HG02759 (cell line): ENCODE results near the gene MAP9.
"Not testable (repeated sequence)": the region's sequence is repeated elsewhere in the genome, so short reads cannot be mapped to it uniquely, and the experiment has no call there.

Source experiments
- ATAC-seq: cut with Tn5 transposase; IDR thresholded peaks from one replicate; pipeline ENCODE4 v1.9.1; 2021; ENCODE audit warnings: mild to moderate bottlenecking, moderate library complexity; ENCODE audit not compliant: unreplicated experiment

The MAP9 gene

GRCh38 chr4:155353923-155354540, 22.7 kb downstream of the MAP9 start:
- peak; percentile 97 for ATAC-seq

- no peak for ATAC-seq
Measured at GRCh38 chr4:155342142-155342541, 34.6 kb downstream of the MAP9 start.

GRCh38 chr4:155339999-155340398, 36.8 kb downstream of the MAP9 start:
- ATAC-seq: no peak

GRCh38 chr4:155339588-155339987, 37.2 kb downstream of the MAP9 start:
- no peak for ATAC-seq

GRCh38 chr4:155338196-155338595, 38.6 kb downstream of the MAP9 start:
- no peak for ATAC-seq

GRCh38 chr4:155336242-155336641, 40.5 kb downstream of the MAP9 start:
- no peak for ATAC-seq

GRCh38 chr4:155331478-155331877, 45.3 kb downstream of the MAP9 start:
- ATAC-seq: no peak

GRCh38 chr4:155322782-155323181, 54.0 kb downstream of the MAP9 start:
- ATAC-seq: no peak

GRCh38 chr4:155321006-155321405, 55.8 kb downstream of the MAP9 start:
- ATAC-seq: no peak

- ATAC-seq: no peak
Measured at GRCh38 chr4:155319516-155319915, 57.2 kb downstream of the MAP9 start.

GRCh38 chr4:155312027-155312426, 64.7 kb downstream of the MAP9 start:
- not testable (repeated sequence) for ATAC-seq

GRCh38 chr4:155307731-155308277, 69.0 kb downstream of the MAP9 start:
- ATAC-seq: no peak

GRCh38 chr4:155305619-155306018, 71.1 kb downstream of the MAP9 start:
- no peak for ATAC-seq

GRCh38 chr4:155304375-155304774, 72.4 kb downstream of the MAP9 start:
- ATAC-seq: no peak

- ATAC-seq: no peak
Measured at GRCh38 chr4:155299103-155299502, 77.7 kb downstream of the MAP9 start.
